OCI-LY7 (cell line): ENCODE results near the gene NEK4. TPM values are rescaled to one million over a fixed set of nuclear protein-coding genes. Genes with fewer than 3 reads are reported as not detected.

Experiments
- BruUV-seq: library from RNA; stranded (reverse); fragments of 400-500 nt; replicated peaks from 2 replicates; lab custom pipeline; 2021; lab: Mats Ljungman, UMichigan
- CTCF ChIA-PET: fragments of 300-600 bp; sonication (Branson Sonifier 250); formaldehyde crosslinking; loops from one replicate; lab custom pipeline; 2022; ENCODE audit warnings: antibody characterized with exemption; ENCODE audit not compliant: unreplicated experiment; lab: Charles Lee
- POLR2A ChIA-PET: fragments of 300-600 bp; sonication (Branson Sonifier 250); formaldehyde crosslinking; loops from one replicate; lab custom pipeline; 2022; ENCODE audit warnings: antibody characterized with exemption; lab: Charles Lee
- DNase-seq: peaks from one replicate; pipeline ENCODE4 v3.0.0-alpha.2; 2015; ENCODE audit warnings: low spot score
- H2AFZ ChIP-seq: fragments of 200-600 bp; sonication (generic), shearing (Covaris generic); 2 replicates; pipeline ENCODE4 v1.6.1; 2014; ENCODE audit warnings: mild to moderate bottlenecking, antibody characterized with exemption, low read length, moderate library complexity
- H3K27ac ChIP-seq: fragments of 200-600 bp; sonication (generic); 2 replicates; pipeline ENCODE4 v1.5.1; 2014; ENCODE audit warnings: mixed run types, low read depth, mild to moderate bottlenecking, moderate library complexity, low read length, inconsistent platforms; ENCODE audit not compliant: poor library complexity, severe bottlenecking
- H3K36me3 ChIP-seq: fragments of 200-600 bp; sonication (generic); 2 replicates; pipeline ENCODE4 v1.6.1; 2014; ENCODE audit warnings: mild to moderate bottlenecking, antibody characterized with exemption, low read length, moderate library complexity, mixed read lengths; ENCODE audit not compliant: insufficient read depth
- H3K4me1 ChIP-seq: fragments of 200-600 bp; sonication (generic); 2 replicates; pipeline ENCODE4 v1.5.1; 2014; ENCODE audit warnings: mild to moderate bottlenecking, low read length; ENCODE audit not compliant: insufficient read depth, poor library complexity, severe bottlenecking
- H3K4me2 ChIP-seq: fragments of 200-600 bp; sonication (generic); 2 replicates; pipeline ENCODE4 v1.6.1; 2014; ENCODE audit warnings: mild to moderate bottlenecking, low read length
- H3K4me3 ChIP-seq: fragments of 200-600 bp; sonication (generic); 2 replicates; pipeline ENCODE4 v1.5.1; 2014; ENCODE audit warnings: mild to moderate bottlenecking, low read depth, low read length; ENCODE audit not compliant: poor library complexity, severe bottlenecking
- H3K79me2 ChIP-seq: fragments of 200-600 bp; sonication (generic); 2 replicates; pipeline ENCODE4 v1.6.1; 2016; ENCODE audit warnings: low read depth, mild to moderate bottlenecking, low read length, moderate library complexity, mixed read lengths; ENCODE audit not compliant: insufficient read depth
- H3K9me2 ChIP-seq: fragments of 200-600 bp; sonication (generic); 2 replicates; pipeline ENCODE4 v1.6.1; 2016; ENCODE audit warnings: mild to moderate bottlenecking, low read length, mixed read lengths; ENCODE audit not compliant: insufficient read depth
- H3K9me3 ChIP-seq: fragments of 200-600 bp; sonication (generic); 2 replicates; pipeline ENCODE4 v1.6.1; 2014; ENCODE audit warnings: mild to moderate bottlenecking, mixed run types, low read length, mixed read lengths
- H4K20me1 ChIP-seq: fragments of 200-600 bp; sonication (generic); 2 replicates; pipeline ENCODE4 v1.6.1; 2014; ENCODE audit warnings: mild to moderate bottlenecking, antibody characterized with exemption, low read length, moderate library complexity, mixed read lengths; ENCODE audit not compliant: insufficient read depth
- CTCF ChIP-seq: fragments of 200-600 bp; sonication (generic); conservative IDR thresholded peaks from 2 replicates; pipeline ENCODE4 v1.5.1; 2014; ENCODE audit warnings: mild to moderate bottlenecking, antibody characterized with exemption, low read length, moderate library complexity, mixed read lengths
- EZH2phosphoT487 ChIP-seq: fragments of 200-600 bp; sonication (generic); IDR thresholded peaks from 2 replicates; pipeline ENCODE4 v1.6.1; 2018; ENCODE audit warnings: low read depth, borderline replicate concordance, mild to moderate bottlenecking, mixed run types, antibody characterized with exemption, low read length, moderate library complexity, mixed read lengths
- intact Hi-C: fragments of 100-400 bp; cut with micrococcal nuclease; formaldehyde crosslinking; loops from one replicate; pipeline ENCODE4 v1.10.0; 2022; ENCODE audit not compliant: unreplicated experiment
- total RNA-seq, 2 experiments: library from RNA; depleted of rRNA in 1 of 2; stranded (reverse); fragments of >200 nt in 1 of 2; shearing (Covaris generic) in 1 of 2; gene quantifications; 2 replicates each; pipeline ENCODE4 v1.2.3, GENCODE V29; 2014 to 2022

The NEK4 gene
- total RNA-seq, 2 experiments from 2014 or later, result 27.5 to 38.6 TPM

- BruUV-seq, result no TSS peak
- H3K4me3 ChIP-seq, result no peak overlapping the region
- POLR2A ChIA-PET, result interaction anchor here (0.5 to 1.3 kb wide), 2 partner anchors 10 to 144 kb away, joined by 4 to 5 read pairs; no protein-coding TSS in a partner anchor
- intact Hi-C loops, result no loop called here
- H3K27ac ChIP-seq, result no peak overlapping the region
- peaks cover 1% of the 10 kb centered on the region; the same call in 1 of the 2 replicates for H3K79me2 ChIP-seq
- H2AFZ ChIP-seq, result peak overlapping the region; percentile 24
- peaks cover 12% of the 10 kb centered on the region for H3K4me1 ChIP-seq
- CTCF ChIA-PET, result no interaction called here
- no peaks in the 10 kb centered on the region for H3K36me3 ChIP-seq
- TF ChIP-seq EZH2phosphoT487, result no peak
- no peak for TF ChIP-seq CTCF
- no peak overlapping the region for H3K4me2 ChIP-seq
- no peak for DNase-seq
- no peaks in the 10 kb centered on the region for H4K20me1 ChIP-seq
- H3K9me3 ChIP-seq, result no peaks in the 10 kb centered on the region
- no peaks in the 10 kb centered on the region for H3K9me2 ChIP-seq
Observed at GRCh38 chr3:52774901-52775864, 4.4 kb upstream of the NEK4 start.

- H3K9me3 ChIP-seq, result no peaks in the 10 kb centered on the region
- DNase-seq, result no peak
- H2AFZ ChIP-seq, result no peak overlapping the region
- no peak overlapping the region for H3K4me2 ChIP-seq
- CTCF ChIA-PET, result no interaction called here
- H3K4me1 ChIP-seq, result peaks cover 18% of the 10 kb centered on the region
- intact Hi-C loops, result no loop called here
- no peak for TF ChIP-seq EZH2phosphoT487
- no peak for TF ChIP-seq CTCF
- H4K20me1 ChIP-seq, result peaks cover 4% of the 10 kb centered on the region; the same call in 1 of the 2 replicates
- BruUV-seq, result no TSS peak
- H3K4me3 ChIP-seq, result no peak overlapping the region
- no peaks in the 10 kb centered on the region for H3K9me2 ChIP-seq
- peaks cover 11% of the 10 kb centered on the region; the same call in 1 of the 2 replicates for H3K79me2 ChIP-seq
- no peaks in the 10 kb centered on the region for H3K36me3 ChIP-seq
- POLR2A ChIA-PET, result interaction anchor here (0.5 kb wide), 1 partner anchor 143 kb away, joined by 5 read pairs; no protein-coding TSS in a partner anchor
- no peak overlapping the region for H3K27ac ChIP-seq
Observed at GRCh38 chr3:52774066-52774713, 3.5 kb upstream of the NEK4 start.
